Calu3 (cell line): ENCODE measurements around the gene DEGS1. TPM values are rescaled to one million over a fixed set of nuclear protein-coding genes. Genes with fewer than 3 reads are reported as not detected.

ENCODE experiments used
- BruUV-seq: library from RNA; stranded (reverse); fragments of 400-500 nt; replicated peaks from 2 replicates; lab custom pipeline; 2021; lab: Mats Ljungman, UMichigan
- CTCF ChIA-PET: fragments of 300-600 bp; sonication (Branson Sonifier 250); formaldehyde crosslinking; loops from one replicate; lab custom pipeline; 2022; ENCODE audit warnings: antibody characterized with exemption; lab: Charles Lee
- DNase-seq: peaks from one replicate; pipeline ENCODE4 v3.0.0; 2022
- H3K27ac Mint-ChIP-seq: one replicate; pipeline ENCODE4 v1.8.0; 2022; ENCODE audit warnings: mixed read lengths; ENCODE audit not compliant: unreplicated experiment
- H3K27me3 Mint-ChIP-seq: one replicate; pipeline ENCODE4 v1.8.0; 2022; ENCODE audit warnings: mixed read lengths; ENCODE audit not compliant: unreplicated experiment
- H3K36me3 Mint-ChIP-seq: one replicate; pipeline ENCODE4 v1.8.0; 2022; ENCODE audit warnings: mild to moderate bottlenecking, moderate library complexity, mixed read lengths; ENCODE audit not compliant: insufficient read depth, unreplicated experiment
- H3K4me1 Mint-ChIP-seq: one replicate; pipeline ENCODE4 v1.8.0; 2022; ENCODE audit warnings: mild to moderate bottlenecking, low read depth, mixed read lengths; ENCODE audit not compliant: unreplicated experiment
- H3K4me3 Mint-ChIP-seq: one replicate; pipeline ENCODE4 v1.8.0; 2022; ENCODE audit warnings: mild to moderate bottlenecking, low read depth, moderate library complexity, mixed read lengths; ENCODE audit not compliant: unreplicated experiment
- H3K9me3 Mint-ChIP-seq: one replicate; pipeline ENCODE4 v1.8.0; 2022; ENCODE audit warnings: low read depth, mixed read lengths; ENCODE audit not compliant: unreplicated experiment
- CTCF ChIP-seq: fragments of 200-600 bp; IDR thresholded peaks from one replicate; pipeline ENCODE4 v1.8.0; 2022; ENCODE audit warnings: antibody characterized with exemption; ENCODE audit not compliant: unreplicated experiment
- intact Hi-C: fragments of 100-400 bp; cut with micrococcal nuclease; formaldehyde crosslinking; loops from one replicate; pipeline ENCODE4 v1.10.0; 2022; ENCODE audit not compliant: unreplicated experiment
- total RNA-seq: library from RNA; stranded (reverse); gene quantifications from 2 replicates; pipeline ENCODE4 v1.2.3, GENCODE V29; 2022

Gene DEGS1
- total RNA-seq, 1 experiment from 2014 or later, result 72.5 TPM

- intact Hi-C loops, result no loop called here
- H3K36me3 Mint-ChIP-seq, result peaks cover 26% of the 10 kb centered on the region
- no peaks in the 10 kb centered on the region for H3K4me1 Mint-ChIP-seq
- no peaks in the 10 kb centered on the region for H3K9me3 Mint-ChIP-seq
- no peak overlapping the region for H3K4me3 Mint-ChIP-seq
- BruUV-seq, result TSS peak; percentile 31
- H3K27ac Mint-ChIP-seq, result no peak overlapping the region
- no peaks in the 10 kb centered on the region for H3K27me3 Mint-ChIP-seq
- CTCF ChIA-PET, result no interaction called here
- DNase-seq, result no peak
- TF ChIP-seq CTCF, result no peak
These were observed 9.2 kb downstream of the DEGS1 start for GRCh38 chr1:224192082-224192788.

- CTCF ChIA-PET, result no interaction called here
- no TSS peak for BruUV-seq
- Mint-ChIP-seq H3K4me1 (no peaks in the 10 kb centered on the region), H3K36me3 (peaks cover 26% of the 10 kb centered on the region), H3K27me3 (no peaks in the 10 kb centered on the region), H3K27ac (no peak overlapping the region), H3K9me3 (no peaks in the 10 kb centered on the region), H3K4me3 (no peak overlapping the region)
- no peak for DNase-seq
- intact Hi-C loops, result no loop called here
- TF ChIP-seq CTCF, result no peak
These were observed 10.4 kb downstream of the DEGS1 start for GRCh38 chr1:224193319-224193966.

GRCh38 chr1:224196813-224197600 is 14.0 kb downstream of the DEGS1 start:
- H3K9me3 Mint-ChIP-seq, result no peaks in the 10 kb centered on the region
- intact Hi-C loops, result no loop called here
- H3K27ac Mint-ChIP-seq, result no peak overlapping the region
- no peak for DNase-seq
- no peak for TF ChIP-seq CTCF
- no peak overlapping the region for H3K4me3 Mint-ChIP-seq
- H3K36me3 Mint-ChIP-seq, result peaks cover 17% of the 10 kb centered on the region
- CTCF ChIA-PET, result no interaction called here
- peaks cover 10% of the 10 kb centered on the region for H3K4me1 Mint-ChIP-seq
- TSS peak; percentile 5 for BruUV-seq
- no peaks in the 10 kb centered on the region for H3K27me3 Mint-ChIP-seq

- no TSS peak for BruUV-seq
- Mint-ChIP-seq H3K36me3 (peaks cover 14% of the 10 kb centered on the region), H3K4me1 (peaks cover 13% of the 10 kb centered on the region), H3K27ac (no peak overlapping the region), H3K4me3 (no peak overlapping the region), H3K9me3 (no peaks in the 10 kb centered on the region), H3K27me3 (no peaks in the 10 kb centered on the region)
- TF ChIP-seq CTCF, result no peak
- CTCF ChIA-PET, result no interaction called here
- intact Hi-C loops, result no loop called here
- no peak for DNase-seq
These were observed 15.5 kb downstream of the DEGS1 start for GRCh38 chr1:224198572-224198971.
